HG03521 (cell line): Measurements from ENCODE around the gene ESRRB.

Experiments used
- ATAC-seq: cut with Tn5 transposase; IDR thresholded peaks from one replicate; pipeline ENCODE4 v1.9.1; 2021; ENCODE audit warnings: mild to moderate bottlenecking, moderate library complexity; ENCODE audit not compliant: unreplicated experiment

Gene ESRRB

DNA sequence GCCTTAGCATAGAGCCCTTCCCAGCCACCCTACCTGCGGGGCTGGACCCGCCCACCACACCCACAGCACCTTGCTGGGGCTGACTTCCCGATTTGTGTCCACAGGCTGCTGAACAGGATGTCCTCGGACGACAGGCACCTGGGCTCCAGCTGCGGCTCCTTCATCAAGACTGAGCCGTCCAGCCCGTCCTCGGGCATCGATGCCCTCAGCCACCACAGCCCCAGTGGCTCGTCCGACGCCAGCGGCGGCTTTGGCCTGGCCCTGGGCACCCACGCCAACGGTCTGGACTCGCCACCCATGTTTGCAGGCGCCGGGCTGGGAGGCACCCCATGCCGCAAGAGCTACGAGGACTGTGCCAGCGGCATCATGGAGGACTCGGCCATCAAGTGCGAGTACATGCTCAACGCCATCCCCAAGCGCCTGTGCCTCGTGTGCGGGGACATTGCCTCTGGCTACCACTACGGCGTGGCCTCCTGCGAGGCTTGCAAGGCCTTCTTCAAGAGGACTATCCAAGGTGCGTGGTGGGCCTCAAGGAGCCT lies 63.4 kb downstream of the ESRRB start:
- no peak for ATAC-seq

DNA sequence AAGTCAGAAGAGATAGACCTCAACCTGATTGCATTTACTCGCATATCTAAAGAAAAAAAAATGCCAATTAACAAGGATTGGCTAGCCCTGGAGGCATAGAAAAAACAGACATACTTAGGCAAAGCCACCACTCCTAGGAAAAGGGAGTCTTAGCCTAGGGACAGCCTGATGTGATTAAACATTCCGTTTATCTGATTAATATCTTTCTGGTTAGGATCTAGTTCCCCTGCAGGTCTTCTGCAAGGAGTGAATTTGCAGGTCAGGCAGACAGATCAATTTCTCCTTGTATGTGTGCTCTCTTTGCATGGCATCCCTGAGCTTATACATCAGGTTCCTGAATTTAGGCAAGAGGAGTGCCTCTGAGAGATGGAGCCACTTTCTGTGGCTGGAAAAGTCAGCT lies 70.5 kb downstream of the ESRRB start:
- no peak for ATAC-seq

DNA sequence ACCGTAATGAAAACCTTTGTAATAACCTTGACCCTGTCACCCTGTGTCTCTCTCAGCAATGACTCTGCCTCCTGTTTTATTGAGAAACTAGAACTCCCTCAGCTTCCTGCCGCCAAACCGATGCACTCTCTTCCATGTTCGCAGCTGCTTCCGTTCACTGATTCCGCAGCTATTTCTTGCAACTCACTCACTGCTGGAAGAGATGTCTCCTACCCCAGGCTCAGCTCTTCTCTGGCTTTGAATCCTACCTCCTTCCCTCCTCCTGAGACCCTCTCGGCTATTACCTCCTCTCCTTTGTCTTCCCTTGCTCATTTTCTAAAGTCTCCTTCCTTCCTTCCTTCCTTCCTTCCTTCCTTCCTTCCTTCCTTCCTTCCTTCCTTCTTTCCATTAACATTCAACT lies 71.0 kb downstream of the ESRRB start:
- no peak for ATAC-seq

- no peak for ATAC-seq
These were observed 74.5 kb downstream of the ESRRB start for GRCh38 chr14:76450476-76450875.

DNA sequence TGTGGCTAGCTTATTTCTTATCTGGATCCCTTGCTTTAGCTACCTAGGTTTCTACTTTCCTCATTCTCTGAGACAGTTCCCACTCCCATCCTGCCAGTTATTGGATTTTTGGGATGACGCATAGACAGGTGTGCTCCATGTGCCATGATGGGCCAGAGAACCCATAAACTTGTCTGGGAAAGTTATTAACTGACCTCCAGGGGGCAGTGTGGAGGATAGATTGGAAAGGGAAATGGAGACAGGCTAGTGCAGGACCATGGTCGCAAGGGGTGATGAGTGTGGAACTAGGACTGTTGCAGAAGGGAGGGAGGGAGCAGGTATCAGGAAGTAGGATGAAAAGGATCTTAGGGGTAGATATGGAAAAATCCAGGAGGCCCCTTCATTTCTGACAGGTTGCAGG lies 80.3 kb downstream of the ESRRB start:
- ATAC-seq: no peak

- no peak for ATAC-seq
These were observed 81.1 kb downstream of the ESRRB start for GRCh38 chr14:76456891-76457586.

GRCh38 chr14:76457841-76458240 lies 81.9 kb downstream of the ESRRB start:
- ATAC-seq: no peak

DNA sequence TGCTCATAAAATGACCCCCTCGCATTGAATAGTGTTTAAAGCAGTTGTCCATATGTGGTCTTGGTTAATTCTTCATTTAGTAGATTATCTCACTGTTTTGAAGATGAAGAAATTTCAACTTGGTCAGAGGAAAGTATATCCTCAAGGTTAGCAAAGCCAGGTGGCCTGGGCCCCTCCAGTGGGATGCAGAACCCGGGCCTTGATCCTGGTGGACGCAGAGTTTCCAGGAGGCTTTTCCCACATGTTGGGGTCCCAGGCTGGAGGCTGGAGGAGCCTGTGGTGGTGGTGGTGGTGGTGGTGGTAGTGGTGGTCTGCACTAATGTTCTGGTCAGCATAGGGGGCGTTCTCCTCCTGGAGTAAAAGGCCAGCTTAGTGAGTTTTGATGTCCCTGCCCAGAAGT lies 85.9 kb downstream of the ESRRB start:
- ATAC-seq: no peak

GRCh38 chr14:76462330-76462729 lies 86.4 kb downstream of the ESRRB start:
- no peak for ATAC-seq

DNA sequence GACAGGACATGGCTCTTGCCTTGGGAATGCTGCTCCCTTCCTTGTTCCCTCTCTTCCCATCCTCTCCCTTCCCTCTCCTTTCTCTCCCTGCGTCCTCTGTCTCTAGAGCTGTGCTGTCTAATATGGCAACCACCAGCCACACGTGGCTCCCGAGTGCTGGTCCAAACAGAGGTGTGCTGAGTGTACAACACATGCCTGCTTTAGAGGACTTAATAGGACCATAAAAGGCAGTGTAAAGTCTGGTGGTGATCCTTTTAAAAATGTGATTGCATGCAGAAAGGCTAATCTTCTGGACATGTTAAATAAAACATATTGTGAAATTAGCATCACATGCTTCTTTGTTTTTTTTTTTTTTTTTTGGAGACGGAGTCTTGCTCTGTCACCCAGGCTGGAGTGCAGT lies 87.2 kb downstream of the ESRRB start:
- ATAC-seq: no peak

DNA sequence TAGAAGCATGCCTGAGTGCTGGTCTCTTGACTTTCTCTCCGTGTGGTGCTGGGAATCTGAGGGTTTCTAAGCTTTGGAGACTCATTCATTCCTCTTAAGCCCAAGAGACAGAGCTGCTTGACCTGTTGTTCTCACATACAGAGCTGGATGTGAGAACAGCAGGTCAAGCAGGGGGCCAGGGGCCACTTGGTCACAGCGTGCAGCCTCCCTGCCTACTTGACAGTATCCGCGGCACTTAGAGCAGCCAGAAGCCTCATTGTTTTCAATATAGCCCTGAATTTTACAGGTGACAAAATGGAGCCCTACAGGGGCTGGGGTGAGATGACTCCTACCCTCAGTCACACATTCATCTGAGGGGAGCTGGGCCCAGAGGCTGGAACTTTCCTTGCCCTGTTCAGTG lies 88.9 kb downstream of the ESRRB start:
- no peak for ATAC-seq

GRCh38 chr14:76465664-76466063 lies 89.7 kb downstream of the ESRRB start:
- no peak for ATAC-seq

GRCh38 chr14:76467711-76468155 lies 91.8 kb downstream of the ESRRB start:
- ATAC-seq: no peak

- no peak for ATAC-seq
These were observed 96.3 kb downstream of the ESRRB start for GRCh38 chr14:76472199-76472723.

DNA sequence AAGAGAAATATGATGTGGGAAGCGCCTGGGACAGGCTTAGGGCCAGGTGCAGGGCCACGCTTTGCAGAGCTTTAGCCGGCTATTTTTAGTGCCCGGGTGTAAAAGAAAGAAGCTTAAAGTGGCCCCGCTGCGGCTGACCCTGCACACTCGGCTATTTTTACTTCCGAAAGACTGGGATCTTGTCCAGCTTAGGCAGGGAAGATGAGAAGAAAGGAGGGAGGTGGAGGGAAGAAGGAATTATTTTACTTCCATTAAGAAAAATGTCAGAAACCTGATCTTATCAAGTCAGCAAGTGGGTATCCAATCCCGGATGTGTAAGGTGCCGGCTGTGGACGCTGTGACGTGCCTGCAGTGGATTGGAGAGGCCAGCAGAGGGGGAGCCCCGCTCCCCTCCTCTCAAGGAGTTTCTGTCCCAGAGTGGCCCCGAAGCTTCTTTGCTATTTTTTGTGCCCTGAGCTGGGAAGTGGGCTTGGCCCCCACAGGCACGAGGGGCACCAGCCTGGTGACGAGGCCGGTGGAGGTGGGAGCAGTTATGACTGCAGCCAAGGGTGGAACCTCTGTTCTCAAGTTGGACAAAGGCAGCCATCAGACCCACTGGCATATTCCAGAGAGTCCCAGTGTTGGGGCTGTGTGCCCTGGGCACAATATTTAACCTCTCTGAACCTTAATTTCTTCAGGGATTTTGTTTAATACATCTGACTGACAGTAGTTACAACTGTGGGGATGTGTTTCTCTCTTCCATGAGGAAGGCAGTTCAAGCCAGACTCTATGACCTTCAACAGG lies 97.7 kb downstream of the ESRRB start:
- ATAC-seq: no peak

DNA sequence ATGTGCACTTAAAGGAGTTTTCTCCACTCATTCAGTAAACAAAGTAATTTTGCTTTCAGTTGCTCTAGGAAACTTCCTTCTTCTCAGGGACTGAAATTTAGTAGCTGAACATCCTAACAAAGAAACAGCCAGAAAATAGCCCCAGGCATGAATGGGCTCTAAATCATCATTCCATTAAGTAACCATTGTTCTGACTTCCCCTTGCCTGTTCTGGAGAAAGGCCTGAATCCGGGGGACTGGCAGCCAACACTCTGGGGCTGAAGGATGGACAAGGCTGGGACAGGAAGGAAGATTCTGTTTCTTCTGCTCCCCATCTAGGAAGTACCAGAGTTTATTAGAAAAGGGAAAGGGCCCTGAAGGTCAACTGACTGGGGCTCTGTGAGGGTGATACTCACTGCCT lies 104.5 kb downstream of the ESRRB start:
- no peak for ATAC-seq

DNA sequence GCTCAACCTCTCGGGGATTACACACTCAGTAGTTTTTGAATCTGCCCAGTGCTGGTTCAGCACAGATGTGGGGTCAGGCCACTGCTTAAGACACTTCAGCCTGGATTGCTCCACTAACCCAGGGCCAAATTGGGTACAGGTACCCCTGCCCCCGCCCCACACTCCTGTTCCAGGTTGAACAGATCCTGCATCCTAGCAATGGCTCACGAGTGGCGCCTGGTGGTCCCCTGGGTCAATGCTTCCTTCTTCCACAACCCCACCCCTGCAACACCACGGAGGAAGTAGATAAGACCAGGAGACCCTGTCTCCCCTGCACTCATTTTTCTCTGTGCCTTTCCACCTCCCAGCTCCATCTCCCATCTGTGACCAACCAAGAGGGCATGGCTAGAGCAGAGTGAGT lies 108.4 kb downstream of the ESRRB start:
- no peak for ATAC-seq

DNA sequence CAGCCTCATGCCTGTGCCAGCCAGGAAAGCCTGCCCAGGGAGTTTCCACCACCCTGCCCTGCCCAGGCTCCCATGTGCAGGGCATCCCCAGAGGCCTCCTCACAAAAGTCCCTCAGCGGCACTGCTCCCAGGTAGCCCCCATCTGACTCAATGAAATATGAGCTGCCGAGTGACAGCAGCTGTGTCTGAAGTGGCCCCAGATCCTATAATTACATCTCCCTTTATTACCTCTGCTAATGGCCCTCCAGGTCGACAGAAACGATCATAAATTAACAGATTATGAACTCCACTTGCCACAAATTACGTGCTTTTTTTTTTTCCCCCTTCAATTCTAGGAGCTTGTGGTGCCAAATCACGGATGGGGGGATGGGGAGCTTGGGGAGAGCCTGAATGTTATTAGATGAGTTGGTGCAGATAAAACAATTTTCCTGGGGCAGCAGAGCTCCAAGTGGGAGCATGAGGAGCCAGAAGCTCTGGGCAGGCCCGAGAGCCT lies 110.4 kb downstream of the ESRRB start:
- no peak for ATAC-seq

DNA sequence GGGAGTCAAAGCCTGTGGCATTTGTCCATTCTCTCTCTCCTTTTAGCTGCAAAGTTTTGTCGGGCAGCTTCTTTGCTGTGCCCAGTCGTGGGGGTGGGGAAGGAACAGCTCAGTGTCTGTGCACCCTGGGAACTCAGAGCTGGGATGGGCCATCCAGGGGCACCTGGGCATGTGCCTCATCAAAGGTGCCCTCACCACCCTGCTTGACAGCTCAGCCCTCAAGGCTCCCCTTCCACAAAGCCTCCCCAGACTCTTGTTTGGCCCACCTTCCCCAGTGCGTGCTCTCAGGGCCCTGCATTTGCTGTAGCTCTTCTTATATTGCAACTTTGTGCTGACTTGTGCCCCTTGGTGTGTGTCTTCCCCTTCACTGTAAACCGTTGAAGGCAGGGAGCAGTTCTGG lies 112.6 kb downstream of the ESRRB start:
- no peak for ATAC-seq

GRCh38 chr14:76489667-76490066 lies 113.7 kb downstream of the ESRRB start:
- no peak for ATAC-seq

DNA sequence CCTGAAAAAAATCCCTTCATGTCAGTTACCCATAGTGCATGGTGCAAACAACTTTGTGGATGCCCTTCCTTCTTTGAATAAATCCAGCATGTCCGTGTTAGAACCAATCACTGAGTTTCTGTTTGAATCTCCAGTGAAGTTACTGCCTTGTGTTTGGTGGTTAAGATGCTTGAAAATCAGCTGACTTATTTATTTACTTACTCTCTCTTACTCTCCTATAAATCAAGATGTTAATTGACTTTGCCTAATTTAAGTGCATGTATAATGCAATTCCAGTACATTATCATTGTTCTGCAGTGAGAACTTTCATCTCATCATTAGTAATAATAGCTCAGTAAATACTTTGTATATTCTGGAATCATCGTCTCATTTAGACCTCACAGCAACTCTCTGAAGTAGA lies 114.2 kb downstream of the ESRRB start:
- no peak for ATAC-seq

- ATAC-seq: no peak
These were observed 114.8 kb downstream of the ESRRB start for GRCh38 chr14:76490735-76491134.
